ENCODE results near the gene KANK3. TPM values are rescaled to one million over a fixed set of nuclear protein-coding genes. Genes with fewer than 3 reads are reported as not detected.
"Not testable (repeated sequence)": the region's sequence is repeated elsewhere in the genome, so short reads cannot be mapped to it uniquely, and the experiment has no call there.

KANK3 gene
- total RNA-seq, 1 experiment from 2014 or later = 1.2 TPM

- peaks cover 3% of the 10 kb centered on the region; the same call in 1 of the 2 replicates for H3K4me1 ChIP-seq (ENCODE audit: control insufficient read depth, insufficient read depth, low read length)
- ChIA-PET CTCF (no interaction called here), POLR2A (no interaction called here)
- H3K27me3 ChIP-seq (ENCODE audit: control insufficient read depth, insufficient read depth, low read length) = no peaks in the 10 kb centered on the region
- no peak for TF ChIP-seq TCF7L2 (IDR thresholded peaks at IDR 0.05; ENCODE audit: low read depth, low read length)
- no peak overlapping the region for H3K4me3 ChIP-seq (ENCODE audit: low read depth in 2 of 2, low read length in 2 of 2)
- no peak overlapping the region for H3K27ac ChIP-seq (ENCODE audit: low read length)
- ATAC-seq = no peak
- H3K36me3 ChIP-seq (ENCODE audit: control insufficient read depth, insufficient read depth, low read length) = peaks cover 6% of the 10 kb centered on the region; the same call in 1 of the 2 replicates
- in situ Hi-C loops (cut with HindIII; ENCODE audit: low pct_unique_long_range_greater_than_20kb, low sequenced_read_pairs) (no loop called here), intact Hi-C loops (cut with micrococcal nuclease; ENCODE audit: unreplicated experiment) (no loop called here)
- BruUV-seq (replicated peaks) = no TSS peak
- H3K9me3 ChIP-seq (ENCODE audit: control insufficient read depth, insufficient read depth, low read depth, low read length) = no peaks in the 10 kb centered on the region
- DNase-seq (ENCODE audit: low read depth, low spot score) = no peak
Observed at GRCh38 chr19:8316351-8317125, 26.5 kb downstream of the KANK3 start.

DNA sequence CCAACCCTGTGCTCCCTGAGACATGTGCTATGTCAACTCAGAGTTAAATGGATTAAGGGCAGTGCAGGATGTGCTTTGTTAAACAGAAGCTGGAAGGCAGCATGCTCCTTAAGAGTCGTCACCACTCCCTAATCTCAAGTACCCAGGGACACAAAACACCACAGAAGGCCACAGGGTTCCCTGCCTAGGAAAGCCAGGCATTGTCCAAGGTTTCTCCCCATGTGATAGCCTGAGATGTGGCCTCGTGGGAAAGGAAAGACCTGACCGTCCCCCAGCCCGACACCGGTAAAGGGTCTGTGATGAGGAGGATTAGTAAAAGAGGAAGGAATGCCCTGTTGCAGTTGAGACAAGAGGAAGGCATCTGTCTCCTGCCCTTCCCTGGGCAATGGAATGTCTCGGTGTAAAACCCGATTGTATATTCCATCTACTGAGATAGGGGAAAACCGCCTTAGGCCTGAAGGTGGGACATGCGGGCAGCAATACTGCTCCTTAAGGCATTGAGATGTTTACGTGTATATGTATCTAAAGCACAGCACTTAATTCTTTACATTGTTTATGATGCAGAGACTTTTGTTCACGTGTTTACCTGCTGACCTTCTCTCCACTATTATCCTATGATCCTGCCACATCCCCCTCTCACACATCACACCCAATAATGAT, 28.0 kb downstream of the KANK3 start:
- H3K27ac ChIP-seq (ENCODE audit: low read length); CTCF ChIA-PET; intact Hi-C loops (cut with micrococcal nuclease; ENCODE audit: unreplicated experiment); H3K4me1 ChIP-seq (ENCODE audit: control insufficient read depth, insufficient read depth, low read length); H3K4me3 ChIP-seq (ENCODE audit: low read depth in 2 of 2, low read length in 2 of 2); ATAC-seq; H3K27me3 ChIP-seq (ENCODE audit: control insufficient read depth, insufficient read depth, low read length); in situ Hi-C loops (cut with HindIII; ENCODE audit: low pct_unique_long_range_greater_than_20kb, low sequenced_read_pairs); DNase-seq (ENCODE audit: low read depth, low spot score); POLR2A ChIA-PET; H3K9me3 ChIP-seq (ENCODE audit: control insufficient read depth, insufficient read depth, low read depth, low read length); BruUV-seq (replicated peaks); H3K36me3 ChIP-seq (ENCODE audit: control insufficient read depth, insufficient read depth, low read length): not testable (repeated sequence)

GRCh38 chr19:8311461-8312260, 31.4 kb downstream of the KANK3 start:
- ChIA-PET CTCF (no interaction called here), POLR2A (no interaction called here)
- Histone ChIP-seq H3K4me1 (ENCODE audit: control insufficient read depth, insufficient read depth, low read length) (peaks cover 6% of the 10 kb centered on the region), H3K9me3 (ENCODE audit: control insufficient read depth, insufficient read depth, low read depth, low read length) (no peaks in the 10 kb centered on the region), H3K36me3 (ENCODE audit: control insufficient read depth, insufficient read depth, low read length) (no peaks in the 10 kb centered on the region; the same call in 1 of the 2 replicates), H3K27ac (ENCODE audit: low read length) (no peak overlapping the region), H3K4me3 (ENCODE audit: low read depth in 2 of 2, low read length in 2 of 2) (no peak overlapping the region), H3K27me3 (ENCODE audit: control insufficient read depth, insufficient read depth, low read length) (no peaks in the 10 kb centered on the region)
- ATAC-seq (no peak), DNase-seq (ENCODE audit: low read depth, low spot score) (no peak)
- no TSS peak for BruUV-seq (replicated peaks)
- intact Hi-C loops (cut with micrococcal nuclease; ENCODE audit: unreplicated experiment) (no loop called here), in situ Hi-C loops (cut with HindIII; ENCODE audit: low pct_unique_long_range_greater_than_20kb, low sequenced_read_pairs) (no loop called here)
- no peak for TF ChIP-seq POLR2AphosphoS5 (IDR thresholded peaks at IDR 0.05; ENCODE audit: low read depth, low read length)
- TF ChIP-seq SIN3A (IDR thresholded peaks at IDR 0.05; ENCODE audit: borderline replicate concordance, insufficient read depth, low read depth, low read length) = no peak
- TF ChIP-seq, protein P1, sequence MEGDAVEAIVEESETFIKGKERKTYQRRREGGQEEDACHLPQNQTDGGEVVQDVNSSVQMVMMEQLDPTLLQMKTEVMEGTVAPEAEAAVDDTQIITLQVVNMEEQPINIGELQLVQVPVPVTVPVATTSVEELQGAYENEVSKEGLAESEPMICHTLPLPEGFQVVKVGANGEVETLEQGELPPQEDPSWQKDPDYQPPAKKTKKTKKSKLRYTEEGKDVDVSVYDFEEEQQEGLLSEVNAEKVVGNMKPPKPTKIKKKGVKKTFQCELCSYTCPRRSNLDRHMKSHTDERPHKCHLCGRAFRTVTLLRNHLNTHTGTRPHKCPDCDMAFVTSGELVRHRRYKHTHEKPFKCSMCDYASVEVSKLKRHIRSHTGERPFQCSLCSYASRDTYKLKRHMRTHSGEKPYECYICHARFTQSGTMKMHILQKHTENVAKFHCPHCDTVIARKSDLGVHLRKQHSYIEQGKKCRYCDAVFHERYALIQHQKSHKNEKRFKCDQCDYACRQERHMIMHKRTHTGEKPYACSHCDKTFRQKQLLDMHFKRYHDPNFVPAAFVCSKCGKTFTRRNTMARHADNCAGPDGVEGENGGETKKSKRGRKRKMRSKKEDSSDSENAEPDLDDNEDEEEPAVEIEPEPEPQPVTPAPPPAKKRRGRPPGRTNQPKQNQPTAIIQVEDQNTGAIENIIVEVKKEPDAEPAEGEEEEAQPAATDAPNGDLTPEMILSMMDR (IDR thresholded peaks at IDR 0.05) = no peak
- no peak for TF ChIP-seq TCF7L2 (IDR thresholded peaks at IDR 0.05; ENCODE audit: low read depth, low read length)
- TF ChIP-seq, protein P2, sequence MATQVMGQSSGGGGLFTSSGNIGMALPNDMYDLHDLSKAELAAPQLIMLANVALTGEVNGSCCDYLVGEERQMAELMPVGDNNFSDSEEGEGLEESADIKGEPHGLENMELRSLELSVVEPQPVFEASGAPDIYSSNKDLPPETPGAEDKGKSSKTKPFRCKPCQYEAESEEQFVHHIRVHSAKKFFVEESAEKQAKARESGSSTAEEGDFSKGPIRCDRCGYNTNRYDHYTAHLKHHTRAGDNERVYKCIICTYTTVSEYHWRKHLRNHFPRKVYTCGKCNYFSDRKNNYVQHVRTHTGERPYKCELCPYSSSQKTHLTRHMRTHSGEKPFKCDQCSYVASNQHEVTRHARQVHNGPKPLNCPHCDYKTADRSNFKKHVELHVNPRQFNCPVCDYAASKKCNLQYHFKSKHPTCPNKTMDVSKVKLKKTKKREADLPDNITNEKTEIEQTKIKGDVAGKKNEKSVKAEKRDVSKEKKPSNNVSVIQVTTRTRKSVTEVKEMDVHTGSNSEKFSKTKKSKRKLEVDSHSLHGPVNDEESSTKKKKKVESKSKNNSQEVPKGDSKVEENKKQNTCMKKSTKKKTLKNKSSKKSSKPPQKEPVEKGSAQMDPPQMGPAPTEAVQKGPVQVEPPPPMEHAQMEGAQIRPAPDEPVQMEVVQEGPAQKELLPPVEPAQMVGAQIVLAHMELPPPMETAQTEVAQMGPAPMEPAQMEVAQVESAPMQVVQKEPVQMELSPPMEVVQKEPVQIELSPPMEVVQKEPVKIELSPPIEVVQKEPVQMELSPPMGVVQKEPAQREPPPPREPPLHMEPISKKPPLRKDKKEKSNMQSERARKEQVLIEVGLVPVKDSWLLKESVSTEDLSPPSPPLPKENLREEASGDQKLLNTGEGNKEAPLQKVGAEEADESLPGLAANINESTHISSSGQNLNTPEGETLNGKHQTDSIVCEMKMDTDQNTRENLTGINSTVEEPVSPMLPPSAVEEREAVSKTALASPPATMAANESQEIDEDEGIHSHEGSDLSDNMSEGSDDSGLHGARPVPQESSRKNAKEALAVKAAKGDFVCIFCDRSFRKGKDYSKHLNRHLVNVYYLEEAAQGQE (IDR thresholded peaks at IDR 0.05; ENCODE audit: insufficient read depth in 1 of 2, low read depth in 2 of 2, low read length in 1 of 2) = no peak
